ENCODE measurements around the gene SDCCAG8.

Gene SDCCAG8

GRCh38 chr1:243471026-243471685, 215.3 kb downstream of the SDCCAG8 start:
- H3K4me2 ChIP-seq, result no peak overlapping the region
- no peak overlapping the region for H3K4me3 ChIP-seq (IDR thresholded peaks at IDR 0.05; ENCODE audit: insufficient read depth, low read depth, low read length)
- no peaks in the 10 kb centered on the region for H3K27me3 ChIP-seq (ENCODE audit: insufficient read depth, low read depth)
- H3K79me2 ChIP-seq (ENCODE audit: insufficient read depth, low read depth), result no peaks in the 10 kb centered on the region
- no peak overlapping the region for H3K9ac ChIP-seq
- H3K4me1 ChIP-seq (ENCODE audit: low read depth, poor library complexity, severe bottlenecking), result no peaks in the 10 kb centered on the region
- H2AFZ ChIP-seq (ENCODE audit: low read depth), result no peak overlapping the region
- no peaks in the 10 kb centered on the region for H4K20me1 ChIP-seq (ENCODE audit: insufficient read depth)
- no peak overlapping the region for H3K27ac ChIP-seq
- no peaks in the 10 kb centered on the region for H3K36me3 ChIP-seq (ENCODE audit: insufficient read depth)
- no peak for TF ChIP-seq CTCF (conservative IDR thresholded peaks at IDR 0.05; ENCODE audit: low read depth, low read length)

GRCh38 chr1:243471754-243472745, 216.2 kb downstream of the SDCCAG8 start:
- no peaks in the 10 kb centered on the region for H3K4me1 ChIP-seq (ENCODE audit: low read depth, poor library complexity, severe bottlenecking)
- H3K4me3 ChIP-seq (IDR thresholded peaks at IDR 0.05; ENCODE audit: insufficient read depth, low read depth, low read length), result no peak overlapping the region
- H3K4me2 ChIP-seq, result no peak overlapping the region
- no peaks in the 10 kb centered on the region for H3K79me2 ChIP-seq (ENCODE audit: insufficient read depth, low read depth)
- no peaks in the 10 kb centered on the region for H3K27me3 ChIP-seq (ENCODE audit: insufficient read depth, low read depth)
- H2AFZ ChIP-seq (ENCODE audit: low read depth), result no peak overlapping the region
- TF ChIP-seq CTCF (conservative IDR thresholded peaks at IDR 0.05; ENCODE audit: low read depth, low read length), result no peak
- no peaks in the 10 kb centered on the region for H4K20me1 ChIP-seq (ENCODE audit: insufficient read depth)
- H3K36me3 ChIP-seq (ENCODE audit: insufficient read depth), result no peaks in the 10 kb centered on the region
- no peak overlapping the region for H3K27ac ChIP-seq
- H3K9ac ChIP-seq, result no peak overlapping the region

- no peak overlapping the region for H2AFZ ChIP-seq (ENCODE audit: low read depth)
- H3K4me2 ChIP-seq, result no peak overlapping the region
- H3K36me3 ChIP-seq (ENCODE audit: insufficient read depth), result no peaks in the 10 kb centered on the region
- H3K27ac ChIP-seq, result no peak overlapping the region
- no peak for TF ChIP-seq CTCF (conservative IDR thresholded peaks at IDR 0.05; ENCODE audit: low read depth, low read length)
- H4K20me1 ChIP-seq (ENCODE audit: insufficient read depth), result no peaks in the 10 kb centered on the region
- no peaks in the 10 kb centered on the region for H3K4me1 ChIP-seq (ENCODE audit: low read depth, poor library complexity, severe bottlenecking)
- H3K9ac ChIP-seq, result no peak overlapping the region
- no peak overlapping the region for H3K4me3 ChIP-seq (IDR thresholded peaks at IDR 0.05; ENCODE audit: insufficient read depth, low read depth, low read length)
- no peaks in the 10 kb centered on the region for H3K27me3 ChIP-seq (ENCODE audit: insufficient read depth, low read depth)
- no peaks in the 10 kb centered on the region for H3K79me2 ChIP-seq (ENCODE audit: insufficient read depth, low read depth)
Observed at GRCh38 chr1:243473227-243474135, 217.6 kb downstream of the SDCCAG8 start.

GRCh38 chr1:243474136-243474881, 218.5 kb downstream of the SDCCAG8 start:
- Histone ChIP-seq H3K79me2 (ENCODE audit: insufficient read depth, low read depth) (no peaks in the 10 kb centered on the region), H4K20me1 (ENCODE audit: insufficient read depth) (no peaks in the 10 kb centered on the region), H3K4me2 (no peak overlapping the region), H3K4me1 (ENCODE audit: low read depth, poor library complexity, severe bottlenecking) (no peaks in the 10 kb centered on the region), H3K4me3 (IDR thresholded peaks at IDR 0.05; ENCODE audit: insufficient read depth, low read depth, low read length) (no peak overlapping the region), H3K27ac (no peak overlapping the region), H3K36me3 (ENCODE audit: insufficient read depth) (no peaks in the 10 kb centered on the region), H2AFZ (ENCODE audit: low read depth) (no peak overlapping the region), H3K27me3 (ENCODE audit: insufficient read depth, low read depth) (no peaks in the 10 kb centered on the region), H3K9ac (no peak overlapping the region)
- no peak for TF ChIP-seq CTCF (conservative IDR thresholded peaks at IDR 0.05; ENCODE audit: low read depth, low read length)

Measured in KMS-11 (cell line).